ENCODE measurements around the gene IGIP.
A peak's percentile ranks its signal among the peaks of the same experiment; 100 is the strongest.

IGIP gene

GRCh38 chr5:140125637-140126036 is at the start of gene IGIP:
Gene IGIP, plus strand, starts transcription at chr5:140125937. Its CDS starts 2,540 bp downstream, at chr5:140128477.
- no peak for DNase-seq

GRCh38 chr5:140076142-140076541 is 49.6 kb upstream of the IGIP start:
- no peak for DNase-seq

- DNase-seq, result no peak
Measured at GRCh38 chr5:140076788-140077187, 48.9 kb upstream of the IGIP start.

- no peak for DNase-seq
Measured at GRCh38 chr5:140083120-140083519, 42.6 kb upstream of the IGIP start.

GRCh38 chr5:140083650-140084049 is 42.1 kb upstream of the IGIP start:
- DNase-seq, result no peak

GRCh38 chr5:140084541-140084940 is 41.2 kb upstream of the IGIP start:
- DNase-seq, result no peak

GRCh38 chr5:140090251-140090650 is 35.5 kb upstream of the IGIP start:
- no peak for DNase-seq

- DNase-seq, result no peak
Measured at GRCh38 chr5:140093179-140093578, 32.6 kb upstream of the IGIP start.

GRCh38 chr5:140093866-140094265 is 31.9 kb upstream of the IGIP start:
- DNase-seq, result no peak

- DNase-seq, result no peak
Measured at GRCh38 chr5:140094889-140095288, 30.8 kb upstream of the IGIP start.

- DNase-seq, result no peak
Measured at GRCh38 chr5:140101179-140101578, 24.6 kb upstream of the IGIP start.

- no peak for DNase-seq
Measured at GRCh38 chr5:140103154-140103553, 22.6 kb upstream of the IGIP start.

GRCh38 chr5:140104100-140104499 is 21.6 kb upstream of the IGIP start:
- no peak for DNase-seq

GRCh38 chr5:140106101-140106500 is 19.6 kb upstream of the IGIP start:
- DNase-seq, result no peak

GRCh38 chr5:140106805-140107311 is 18.9 kb upstream of the IGIP start:
- DNase-seq, result no peak

GRCh38 chr5:140107312-140108092 is 18.2 kb upstream of the IGIP start:
- DNase-seq, result peak; percentile 94

- DNase-seq, result peak; percentile 66
Measured at GRCh38 chr5:140108093-140109017, 17.4 kb upstream of the IGIP start.

GRCh38 chr5:140109018-140109758 is 16.5 kb upstream of the IGIP start:
- peak; percentile 58 for DNase-seq

- no peak for DNase-seq
Measured at GRCh38 chr5:140109759-140110645, 15.7 kb upstream of the IGIP start.

GRCh38 chr5:140110646-140110957 is 15.1 kb upstream of the IGIP start:
- DNase-seq, result no peak

GRCh38 chr5:140111011-140111858 is 14.5 kb upstream of the IGIP start:
- DNase-seq, result peak; percentile 58
